GM03348 (cell line): Measurements from ENCODE around the gene FNBP1.
A peak's percentile ranks its signal among the peaks of the same experiment; 100 is the strongest.
"Not testable (repeated sequence)": the region's sequence is repeated elsewhere in the genome, so short reads cannot be mapped to it uniquely, and the experiment has no call there.

Experiments used
- DNase-seq: peaks from one replicate; pipeline ENCODE4 v3.0.0; 2012; ENCODE audit warnings: low spot score

FNBP1 gene

GRCh38 chr9:129952337-129952736 lies 90.7 kb downstream of the FNBP1 start:
- no peak for DNase-seq

GRCh38 chr9:129949821-129950220 lies 93.2 kb downstream of the FNBP1 start:
- DNase-seq = no peak

DNA sequence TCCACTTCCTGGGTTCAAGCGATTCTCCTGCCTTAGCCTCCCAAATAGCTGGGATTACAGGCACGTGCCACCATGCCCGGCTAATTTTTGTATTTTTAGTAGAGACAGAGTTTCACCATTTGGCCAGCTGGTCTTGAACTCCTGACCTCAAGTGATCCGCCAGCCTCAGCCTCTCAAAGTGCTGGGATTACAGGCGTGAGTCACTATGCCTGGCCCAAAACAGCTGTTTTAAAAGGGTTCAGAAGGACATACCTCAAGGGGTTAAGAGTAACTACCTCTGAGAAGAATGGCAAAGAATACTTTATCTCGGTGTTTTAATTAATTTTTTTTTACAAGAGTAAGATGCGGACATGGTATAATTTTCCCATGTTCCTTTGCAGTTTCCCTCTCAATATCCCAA lies 94.4 kb downstream of the FNBP1 start:
- DNase-seq = not testable (repeated sequence)

- no peak for DNase-seq
These were observed 96.6 kb downstream of the FNBP1 start for GRCh38 chr9:129946246-129946995.

GRCh38 chr9:129945314-129945713 lies 97.7 kb downstream of the FNBP1 start:
- DNase-seq = peak; percentile 14

GRCh38 chr9:129944506-129945116 lies 98.4 kb downstream of the FNBP1 start:
- no peak for DNase-seq

GRCh38 chr9:129939431-129939830 lies 103.6 kb downstream of the FNBP1 start:
- peak; percentile 10 for DNase-seq

DNA sequence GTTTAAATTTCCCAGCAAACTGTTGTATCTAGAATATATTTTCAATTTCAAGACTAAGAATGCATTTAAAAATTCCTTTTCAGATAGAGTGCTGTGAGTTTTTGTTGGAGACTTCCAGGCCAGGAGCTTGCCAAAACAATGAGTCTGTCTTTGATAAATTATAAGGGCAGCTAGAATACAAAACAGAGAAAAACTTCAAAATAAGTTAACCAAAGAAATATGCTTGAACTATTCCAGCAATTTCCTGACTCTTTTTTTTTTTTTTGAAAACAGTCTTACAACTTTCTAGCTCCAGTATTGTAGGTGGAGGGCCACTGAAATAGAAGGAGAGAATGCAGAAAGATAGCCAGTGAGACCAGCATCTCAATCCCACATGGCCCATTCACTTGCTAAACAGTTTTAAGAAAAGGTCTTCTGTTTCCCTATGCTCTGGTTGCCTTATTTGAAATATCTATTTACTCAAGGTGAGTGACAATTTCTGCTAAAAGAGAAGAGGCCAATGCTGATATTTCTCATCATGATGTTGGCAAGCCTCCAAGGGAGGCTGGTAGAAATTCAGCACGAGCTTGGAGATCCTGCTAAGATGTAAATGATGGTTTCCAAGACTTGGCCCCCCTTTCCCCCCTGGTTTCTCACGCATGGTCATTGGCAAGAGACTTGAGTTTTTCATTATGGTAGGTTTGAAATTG lies 104.6 kb downstream of the FNBP1 start:
- peak; percentile 68 for DNase-seq

- DNase-seq = not testable (repeated sequence)
These were observed 105.1 kb downstream of the FNBP1 start for GRCh38 chr9:129937879-129938278.

GRCh38 chr9:129936222-129936621 lies 106.8 kb downstream of the FNBP1 start:
- no peak for DNase-seq

DNA sequence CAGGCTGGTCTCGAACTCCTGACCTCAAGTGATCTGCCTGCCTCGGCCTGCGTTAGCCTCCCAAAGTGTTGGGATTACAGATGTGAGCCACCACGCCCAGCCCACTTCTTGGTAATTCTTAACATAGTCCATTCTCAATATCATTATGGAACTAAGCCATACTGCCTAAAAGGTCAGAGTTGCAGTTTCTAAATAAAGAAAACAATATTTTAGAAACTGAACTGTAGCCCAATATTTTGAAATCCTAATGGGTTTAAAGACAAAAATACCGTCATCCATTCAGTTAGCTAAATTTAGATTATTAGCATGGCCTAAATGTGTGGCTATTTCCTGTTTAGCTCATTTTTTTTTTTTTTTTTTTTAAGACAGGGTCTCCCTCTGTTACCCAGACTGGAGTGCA lies 108.2 kb downstream of the FNBP1 start:
- no peak for DNase-seq

DNA sequence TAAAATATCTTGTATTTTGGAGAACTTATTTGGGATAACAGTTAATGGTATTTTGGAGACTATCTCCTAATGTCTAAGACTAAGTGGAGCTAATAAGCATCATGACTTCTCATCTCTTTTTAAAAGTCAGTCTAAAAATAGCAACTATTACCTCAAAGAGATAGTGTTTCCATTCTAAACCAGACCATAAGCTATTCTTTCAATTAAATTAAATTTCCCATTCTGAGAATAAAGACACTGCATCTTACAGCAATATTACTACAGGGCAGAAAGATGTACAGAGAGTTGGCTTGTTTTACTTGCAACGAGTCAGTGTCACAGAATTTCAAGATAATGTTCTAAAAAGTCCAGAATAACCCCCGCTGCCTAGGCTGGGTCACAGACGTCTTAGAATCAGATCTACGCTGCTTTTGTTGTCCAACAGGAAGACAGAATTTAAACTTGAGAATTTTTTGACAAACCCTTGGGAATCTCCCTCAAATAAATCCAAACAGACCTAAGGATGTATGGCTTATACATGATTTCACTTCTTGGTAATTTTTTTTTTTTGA lies 108.9 kb downstream of the FNBP1 start:
- peak; percentile 20 for DNase-seq

GRCh38 chr9:129933185-129934040 lies 109.6 kb downstream of the FNBP1 start:
- peak; percentile 61 for DNase-seq

- DNase-seq = peak; percentile 59
These were observed 110.5 kb downstream of the FNBP1 start for GRCh38 chr9:129932303-129933151.

DNA sequence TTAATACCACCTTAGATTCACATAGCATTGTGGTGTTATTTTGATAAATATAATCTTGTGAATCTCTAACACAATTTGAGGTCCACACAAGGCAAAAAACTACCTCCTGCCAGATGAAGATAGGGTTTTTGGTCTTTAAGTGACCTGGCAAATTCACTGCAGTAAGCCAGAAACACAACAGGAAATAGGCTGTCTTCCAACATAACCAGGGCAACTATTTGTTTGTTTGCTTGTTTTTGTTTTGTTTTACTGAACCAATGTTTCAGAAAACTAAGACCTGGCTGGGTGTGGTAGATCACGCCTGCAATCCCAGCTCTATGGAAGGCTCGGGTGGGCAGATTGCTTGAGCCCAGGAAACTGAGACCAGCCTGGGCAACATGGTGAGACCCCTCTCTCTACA lies 112.2 kb downstream of the FNBP1 start:
- no peak for DNase-seq

- no peak for DNase-seq
These were observed 113.4 kb downstream of the FNBP1 start for GRCh38 chr9:129929496-129930125.

DNA sequence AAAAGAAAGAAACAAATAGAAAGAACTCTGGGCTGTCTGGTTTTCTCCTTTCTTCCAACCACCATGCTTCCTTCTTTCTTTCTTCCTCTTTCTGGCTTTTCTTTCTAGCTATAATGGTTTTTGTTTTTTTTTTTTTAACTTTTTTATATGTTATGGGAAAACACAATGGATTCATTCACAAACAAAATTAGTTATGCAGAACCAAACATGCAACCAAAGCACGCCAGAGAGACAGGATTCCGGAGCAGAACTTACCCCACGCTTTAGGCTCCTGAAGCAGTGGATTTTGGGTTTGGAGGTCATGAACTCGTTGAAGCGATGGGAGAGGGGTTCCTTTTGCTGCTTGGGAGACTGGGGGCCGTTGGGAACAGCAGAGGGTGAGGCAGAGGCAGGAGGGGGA lies 119.4 kb downstream of the FNBP1 start:
- DNase-seq = no peak

DNA sequence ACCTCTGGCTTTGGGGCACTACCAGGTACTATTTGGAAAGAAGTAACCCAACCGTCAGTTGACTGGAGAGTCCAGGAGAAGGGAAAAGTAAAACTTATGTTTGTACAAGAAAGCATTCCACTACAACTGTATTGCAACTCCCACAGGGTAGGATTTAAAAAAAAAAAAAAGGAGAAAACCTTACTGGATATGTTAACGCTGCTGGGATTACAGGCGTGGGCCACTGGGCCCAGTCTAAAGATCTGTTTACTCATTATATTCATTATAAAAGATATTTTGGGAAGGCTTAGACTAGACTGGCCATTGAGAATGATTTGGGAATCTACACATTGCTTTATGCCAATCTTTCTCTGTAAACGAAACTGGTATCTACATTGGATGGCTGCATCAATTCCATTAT lies 121.1 kb downstream of the FNBP1 start:
- no peak for DNase-seq

- no peak for DNase-seq
These were observed 123.1 kb downstream of the FNBP1 start for GRCh38 chr9:129919841-129920240.

DNA sequence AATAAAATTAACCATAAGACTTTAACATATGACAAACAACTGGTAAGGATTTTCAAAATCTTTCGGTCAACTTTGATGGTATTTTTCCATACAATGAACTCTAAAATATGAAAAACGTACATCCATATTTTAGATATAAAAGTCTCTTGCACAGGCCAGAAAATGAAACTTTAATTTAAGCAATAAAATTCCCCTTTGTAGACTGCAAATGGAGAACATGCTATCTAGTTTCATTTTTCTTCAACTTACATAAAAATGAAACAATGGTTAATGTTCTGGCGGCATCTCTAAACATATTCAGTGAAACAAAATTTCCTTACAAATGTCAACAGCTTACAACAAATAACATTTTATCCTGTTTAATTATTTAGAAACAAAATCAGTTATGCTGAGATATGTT lies 123.7 kb downstream of the FNBP1 start:
- DNase-seq = no peak
